ENCODE data around the gene TBC1D9. TPM values are rescaled to one million over a fixed set of nuclear protein-coding genes. Genes with fewer than 3 reads are reported as not detected.
A peak's percentile ranks its signal among the peaks of the same experiment; 100 is the strongest.

Gene TBC1D9
- total and polyA plus RNA-seq, 2 of the 13 experiments (the other 11 are each of a cell fraction or from before 2014, with no cell fraction given): 11.9 to 12.2 TPM

DNA sequence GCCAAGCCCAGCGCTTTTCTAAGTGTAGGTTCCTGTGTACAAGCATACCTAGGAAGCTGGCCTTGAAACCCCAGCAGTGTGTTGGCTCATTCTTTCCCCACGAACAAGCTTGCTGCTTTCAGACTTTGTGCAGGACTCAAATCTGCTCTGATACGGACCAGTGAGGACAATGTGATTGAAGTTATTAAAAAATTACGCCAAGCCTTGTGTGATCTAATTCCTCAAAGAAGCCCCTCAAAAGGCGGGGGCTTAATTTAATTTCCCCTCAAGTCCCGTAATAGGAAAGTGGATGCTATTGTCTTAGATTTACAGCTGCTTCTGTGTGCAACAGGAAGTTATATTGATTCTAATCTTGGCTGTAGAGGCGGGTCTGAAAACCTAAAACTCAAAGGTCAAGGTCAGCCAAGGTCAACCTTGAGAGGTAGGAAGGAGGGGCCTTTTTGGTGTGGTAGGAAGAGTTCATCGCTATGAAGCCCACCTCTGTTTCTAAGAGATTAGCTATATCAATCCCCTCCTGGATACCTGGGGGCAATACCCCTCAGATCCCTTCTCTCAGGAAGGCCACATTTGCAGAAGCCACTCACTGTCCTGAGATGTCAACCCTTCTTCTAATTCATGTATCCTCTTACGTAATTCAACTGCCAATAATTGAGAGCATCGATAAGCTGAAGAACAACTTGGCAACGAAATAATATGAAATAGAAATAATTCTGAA, 45.1 kb downstream of the TBC1D9 start (continued):
- TF ChIP-seq RORA (CRISPR knock-in tag; IDR thresholded peaks at IDR 0.05): no peak
- no peak for TF ChIP-seq SNAPC4 (CRISPR knock-in tag; IDR thresholded peaks at IDR 0.05)
- no peak for TF ChIP-seq PLRG1 (conservative IDR thresholded peaks at IDR 0.05)
- TF ChIP-seq ZNF775 (CRISPR knock-in tag; IDR thresholded peaks at IDR 0.05; ENCODE audit: borderline replicate concordance): no peak
- TF ChIP-seq, protein P1, sequence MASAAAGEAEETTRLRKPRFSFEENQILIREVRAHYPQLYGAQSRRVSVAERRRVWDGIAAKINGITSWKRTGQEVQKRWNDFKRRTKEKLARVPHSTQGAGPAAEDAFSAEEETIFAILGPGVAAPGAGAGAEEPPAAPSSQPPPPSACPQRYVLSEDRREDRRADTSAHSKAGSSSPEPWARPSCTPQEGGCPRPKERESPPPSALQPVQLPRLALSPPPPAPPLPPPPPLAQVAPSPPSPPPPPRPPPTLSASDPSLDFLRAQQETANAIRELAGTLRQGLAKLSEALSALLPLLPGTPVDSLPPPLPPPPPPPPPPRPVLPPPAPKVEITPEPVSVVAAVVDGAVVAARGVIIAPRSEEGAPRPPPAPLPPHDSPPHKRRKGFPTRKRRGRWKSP (CRISPR knock-in tag; IDR thresholded peaks at IDR 0.05): no peak
- no peak for TF ChIP-seq RARG (CRISPR knock-in tag; IDR thresholded peaks at IDR 0.05; ENCODE audit: low read depth)
- TF ChIP-seq ZBTB2 (CRISPR knock-in tag; IDR thresholded peaks at IDR 0.05; ENCODE audit: low read depth): no peak
- TF ChIP-seq ZNF773 (CRISPR knock-in tag; IDR thresholded peaks at IDR 0.05; ENCODE audit: borderline replicate concordance): no peak
- TF ChIP-seq ZNF367 (CRISPR knock-in tag; IDR thresholded peaks at IDR 0.05; ENCODE audit: borderline replicate concordance): no peak
- TF ChIP-seq HIC2 (CRISPR knock-in tag; IDR thresholded peaks at IDR 0.05; ENCODE audit: low read depth): no peak
- TF ChIP-seq, protein P2, sequence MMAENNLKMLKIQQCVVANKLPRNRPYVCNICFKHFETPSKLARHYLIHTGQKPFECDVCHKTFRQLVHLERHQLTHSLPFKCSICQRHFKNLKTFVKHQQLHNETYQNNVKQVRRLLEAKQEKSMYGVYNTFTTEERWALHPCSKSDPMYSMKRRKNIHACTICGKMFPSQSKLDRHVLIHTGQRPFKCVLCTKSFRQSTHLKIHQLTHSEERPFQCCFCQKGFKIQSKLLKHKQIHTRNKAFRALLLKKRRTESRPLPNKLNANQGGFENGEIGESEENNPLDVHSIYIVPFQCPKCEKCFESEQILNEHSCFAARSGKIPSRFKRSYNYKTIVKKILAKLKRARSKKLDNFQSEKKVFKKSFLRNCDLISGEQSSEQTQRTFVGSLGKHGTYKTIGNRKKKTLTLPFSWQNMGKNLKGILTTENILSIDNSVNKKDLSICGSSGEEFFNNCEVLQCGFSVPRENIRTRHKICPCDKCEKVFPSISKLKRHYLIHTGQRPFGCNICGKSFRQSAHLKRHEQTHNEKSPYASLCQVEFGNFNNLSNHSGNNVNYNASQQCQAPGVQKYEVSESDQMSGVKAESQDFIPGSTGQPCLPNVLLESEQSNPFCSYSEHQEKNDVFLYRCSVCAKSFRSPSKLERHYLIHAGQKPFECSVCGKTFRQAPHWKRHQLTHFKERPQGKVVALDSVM (CRISPR knock-in tag; IDR thresholded peaks at IDR 0.05): no peak
- no peak for TF ChIP-seq ATF3 (CRISPR knock-in tag; IDR thresholded peaks at IDR 0.05)
- TF ChIP-seq, protein P3, sequence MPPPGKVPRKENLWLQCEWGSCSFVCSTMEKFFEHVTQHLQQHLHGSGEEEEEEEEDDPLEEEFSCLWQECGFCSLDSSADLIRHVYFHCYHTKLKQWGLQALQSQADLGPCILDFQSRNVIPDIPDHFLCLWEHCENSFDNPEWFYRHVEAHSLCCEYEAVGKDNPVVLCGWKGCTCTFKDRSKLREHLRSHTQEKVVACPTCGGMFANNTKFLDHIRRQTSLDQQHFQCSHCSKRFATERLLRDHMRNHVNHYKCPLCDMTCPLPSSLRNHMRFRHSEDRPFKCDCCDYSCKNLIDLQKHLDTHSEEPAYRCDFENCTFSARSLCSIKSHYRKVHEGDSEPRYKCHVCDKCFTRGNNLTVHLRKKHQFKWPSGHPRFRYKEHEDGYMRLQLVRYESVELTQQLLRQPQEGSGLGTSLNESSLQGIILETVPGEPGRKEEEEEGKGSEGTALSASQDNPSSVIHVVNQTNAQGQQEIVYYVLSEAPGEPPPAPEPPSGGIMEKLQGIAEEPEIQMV (CRISPR knock-in tag; IDR thresholded peaks at IDR 0.05; ENCODE audit: low read depth): no peak
- no peak for TF ChIP-seq ZNF251 (CRISPR knock-in tag; IDR thresholded peaks at IDR 0.05)
- peak; percentile 80 for TF ChIP-seq ZNF7 (CRISPR knock-in tag; IDR thresholded peaks at IDR 0.05)

All from HepG2 (cell line).